ENCODE data around the gene MEX3A.

DNA sequence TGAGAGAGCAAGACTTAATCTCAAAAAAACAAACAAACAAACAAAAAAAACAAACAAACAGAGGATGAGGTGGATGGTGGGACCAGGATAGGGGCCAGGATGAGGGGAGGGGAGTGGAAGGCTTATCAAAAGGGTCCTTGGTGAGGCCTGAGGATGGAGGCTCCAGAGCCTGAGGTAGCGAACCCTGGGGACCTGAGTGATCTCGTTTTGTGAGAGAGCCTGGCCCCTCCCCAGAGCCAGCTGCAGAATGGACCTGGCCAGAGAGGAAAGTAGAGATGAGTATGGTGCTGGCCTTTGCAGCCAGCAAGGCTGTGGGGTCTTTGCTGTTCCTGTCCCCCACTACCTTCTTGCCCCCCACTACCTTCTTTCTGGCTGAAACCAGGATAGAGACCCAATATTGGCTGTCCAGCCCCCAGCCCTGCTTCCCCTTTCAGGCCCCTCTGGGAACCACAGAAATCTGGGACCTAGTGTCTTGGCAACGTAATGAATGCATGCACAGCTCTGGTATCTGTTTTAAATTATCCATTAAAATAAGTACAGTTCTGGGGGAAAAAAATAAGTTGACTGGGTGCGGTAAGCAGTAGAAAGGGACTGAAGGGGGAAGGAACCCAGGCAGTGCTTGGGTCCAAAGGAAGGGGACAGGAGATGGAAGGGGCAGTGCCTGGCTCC, 31.2 kb upstream of the MEX3A start:
- TF ChIP-seq ZBTB7A (IDR thresholded peaks at IDR 0.05; ENCODE audit: low read depth) (no peak), EP300 (IDR thresholded peaks at IDR 0.05; ENCODE audit: borderline replicate concordance) (no peak), TEAD4 (IDR thresholded peaks at IDR 0.05) (no peak)
- TF ChIP-seq, protein P1, sequence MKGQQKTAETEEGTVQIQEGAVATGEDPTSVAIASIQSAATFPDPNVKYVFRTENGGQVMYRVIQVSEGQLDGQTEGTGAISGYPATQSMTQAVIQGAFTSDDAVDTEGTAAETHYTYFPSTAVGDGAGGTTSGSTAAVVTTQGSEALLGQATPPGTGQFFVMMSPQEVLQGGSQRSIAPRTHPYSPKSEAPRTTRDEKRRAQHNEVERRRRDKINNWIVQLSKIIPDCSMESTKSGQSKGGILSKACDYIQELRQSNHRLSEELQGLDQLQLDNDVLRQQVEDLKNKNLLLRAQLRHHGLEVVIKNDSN (IDR thresholded peaks at IDR 0.05): no peak

All from Ishikawa (cell line).